ENCODE results near the gene NR0B2. TPM values are rescaled to one million over a fixed set of nuclear protein-coding genes. Genes with fewer than 3 reads are reported as not detected.
A peak's percentile ranks its signal among the peaks of the same experiment; 100 is the strongest.

NR0B2 gene
- total and polyA plus RNA-seq, 2 of the 13 experiments (the other 11 are each of a cell fraction or from before 2014, with no cell fraction given): 72.5 to 133 TPM

- no peak for TF ChIP-seq ZNF577 (CRISPR knock-in tag; IDR thresholded peaks at IDR 0.05; ENCODE audit: borderline replicate concordance, low read depth)
- no peak; the same call in 1 of the 2 replicates for TF ChIP-seq KAT7 (CRISPR knock-in tag; IDR thresholded peaks at IDR 0.05; ENCODE audit: borderline replicate concordance)
- no peak for TF ChIP-seq NBN (conservative IDR thresholded peaks at IDR 0.05)
- TF ChIP-seq ZNF451 (CRISPR knock-in tag; IDR thresholded peaks at IDR 0.05): no peak; the same call in 1 of the 2 replicates
- TF ChIP-seq, protein P1, sequence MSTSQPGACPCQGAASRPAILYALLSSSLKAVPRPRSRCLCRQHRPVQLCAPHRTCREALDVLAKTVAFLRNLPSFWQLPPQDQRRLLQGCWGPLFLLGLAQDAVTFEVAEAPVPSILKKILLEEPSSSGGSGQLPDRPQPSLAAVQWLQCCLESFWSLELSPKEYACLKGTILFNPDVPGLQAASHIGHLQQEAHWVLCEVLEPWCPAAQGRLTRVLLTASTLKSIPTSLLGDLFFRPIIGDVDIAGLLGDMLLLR (CRISPR knock-in tag; IDR thresholded peaks at IDR 0.05): no peak
- no peak for TF ChIP-seq ZNF746 (CRISPR knock-in tag; IDR thresholded peaks at IDR 0.05)
- TF ChIP-seq RCOR2 (CRISPR knock-in tag; IDR thresholded peaks at IDR 0.05): peak; percentile 20; the same call in 1 of the 2 replicates
- TF ChIP-seq GPN1 (CRISPR knock-in tag; IDR thresholded peaks at IDR 0.05; ENCODE audit: borderline replicate concordance): no peak
- TF ChIP-seq CHD2 (IDR thresholded peaks at IDR 0.05; ENCODE audit: low read depth, low read length): peak; percentile 81
- TF ChIP-seq ZNF296 (CRISPR knock-in tag; conservative IDR thresholded peaks at IDR 0.05): no peak
- peak; percentile 60; the same call in 1 of the 2 replicates for TF ChIP-seq ZNF281 (CRISPR knock-in tag; IDR thresholded peaks at IDR 0.05; ENCODE audit: borderline replicate concordance)
- no peak for TF ChIP-seq SRSF9 (IDR thresholded peaks at IDR 0.05; ENCODE audit: borderline replicate concordance, insufficient read depth, low read depth, low read length, poor library complexity, severe bottlenecking)
- TF ChIP-seq, protein P2, sequence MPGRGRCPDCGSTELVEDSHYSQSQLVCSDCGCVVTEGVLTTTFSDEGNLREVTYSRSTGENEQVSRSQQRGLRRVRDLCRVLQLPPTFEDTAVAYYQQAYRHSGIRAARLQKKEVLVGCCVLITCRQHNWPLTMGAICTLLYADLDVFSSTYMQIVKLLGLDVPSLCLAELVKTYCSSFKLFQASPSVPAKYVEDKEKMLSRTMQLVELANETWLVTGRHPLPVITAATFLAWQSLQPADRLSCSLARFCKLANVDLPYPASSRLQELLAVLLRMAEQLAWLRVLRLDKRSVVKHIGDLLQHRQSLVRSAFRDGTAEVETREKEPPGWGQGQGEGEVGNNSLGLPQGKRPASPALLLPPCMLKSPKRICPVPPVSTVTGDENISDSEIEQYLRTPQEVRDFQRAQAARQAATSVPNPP (CRISPR knock-in tag; IDR thresholded peaks at IDR 0.05): no peak
- no peak for TF ChIP-seq NCOR1 (IDR thresholded peaks at IDR 0.05; ENCODE audit: borderline replicate concordance, low read length)
- no peak; the same call in 1 of the 2 replicates for TF ChIP-seq ZNF850 (CRISPR knock-in tag; conservative IDR thresholded peaks at IDR 0.05)
- no peak for TF ChIP-seq GATA4 (IDR thresholded peaks at IDR 0.05; ENCODE audit: borderline replicate concordance, low read depth)
- TF ChIP-seq ZNF235 (CRISPR knock-in tag; IDR thresholded peaks at IDR 0.05; ENCODE audit: borderline replicate concordance): peak; percentile 57
- no peak for TF ChIP-seq ZNF224 (CRISPR knock-in tag; IDR thresholded peaks at IDR 0.05)
- no peak for TF ChIP-seq ZNF550 (CRISPR knock-in tag; IDR thresholded peaks at IDR 0.05; ENCODE audit: borderline replicate concordance)
- no peak for TF ChIP-seq SMC3 (IDR thresholded peaks at IDR 0.05; ENCODE audit: low read length)
- peak; percentile 70 for TF ChIP-seq ELF1 (CRISPR knock-in tag; IDR thresholded peaks at IDR 0.05)
- TF ChIP-seq MIXL1 (CRISPR knock-in tag; IDR thresholded peaks at IDR 0.05): 0 out of 2 replicates have a peak, but pooled peaks have one; percentile 15
- TF ChIP-seq NFE2 (CRISPR knock-in tag; IDR thresholded peaks at IDR 0.05): no peak
- no peak for TF ChIP-seq ZNF672 (CRISPR knock-in tag; IDR thresholded peaks at IDR 0.05)
- TF ChIP-seq HHEX (CRISPR knock-in tag; IDR thresholded peaks at IDR 0.05): no peak
- TF ChIP-seq, protein P3, sequence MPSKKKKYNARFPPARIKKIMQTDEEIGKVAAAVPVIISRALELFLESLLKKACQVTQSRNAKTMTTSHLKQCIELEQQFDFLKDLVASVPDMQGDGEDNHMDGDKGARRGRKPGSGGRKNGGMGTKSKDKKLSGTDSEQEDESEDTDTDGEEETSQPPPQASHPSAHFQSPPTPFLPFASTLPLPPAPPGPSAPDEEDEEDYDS (CRISPR knock-in tag; IDR thresholded peaks at IDR 0.05): 0 out of 2 replicates have a peak, but pooled peaks have one; percentile 27
- no peak for TF ChIP-seq IKZF1 (IDR thresholded peaks at IDR 0.05)
Measured at GRCh38 chr1:26959722-26960624, 46.2 kb upstream of the NR0B2 start, which contains the start of gene KDF1 (continued).

All from HepG2 (cell line).